ENCODE measurements around the gene TRIM8. TPM values are rescaled to one million over a fixed set of nuclear protein-coding genes. Genes with fewer than 3 reads are reported as not detected.

Gene TRIM8
- total RNA-seq, 1 experiment from 2014 or later = 37.0 TPM

GRCh38 chr10:102621443-102622325, 22.6 kb upstream of the TRIM8 start:
- Histone ChIP-seq H3K4me1 (ENCODE audit: insufficient read depth, low read length) (no peaks in the 10 kb centered on the region), H3K56ac (ENCODE audit: insufficient read length, low read depth, low read length) (no peak overlapping the region), H3K9me3 (ENCODE audit: control insufficient read depth, low read depth, low read length) (no peaks in the 10 kb centered on the region), H3K14ac (ENCODE audit: insufficient read depth, low read length) (no peak overlapping the region; the same call in 1 of the 2 replicates), H3K79me2 (ENCODE audit: insufficient read depth, low read length) (no peaks in the 10 kb centered on the region), H2BK120ac (ENCODE audit: low read depth, low read length, poor library complexity, severe bottlenecking) (no peak overlapping the region), H3K4me2 (ENCODE audit: insufficient read depth, insufficient read length, low read length) (no peak overlapping the region), H3K23me2 (ENCODE audit: insufficient read length, low read depth, low read length, poor library complexity, severe bottlenecking) (no peaks in the 10 kb centered on the region), H3K27ac (ENCODE audit: insufficient read length, low read depth, low read length) (no peak overlapping the region), H2BK12ac (ENCODE audit: insufficient read length, low read depth, low read length) (no peak overlapping the region), H3K9ac (ENCODE audit: extremely low read depth, insufficient read length, low read length) (no peak overlapping the region), H2BK20ac (ENCODE audit: low read depth, low read length, poor library complexity, severe bottlenecking) (no peak overlapping the region), H3K4ac (ENCODE audit: low read depth, low read length) (no peak overlapping the region), H3K27me3 (ENCODE audit: insufficient read depth, low read length) (no peaks in the 10 kb centered on the region), H2BK15ac (ENCODE audit: low read depth, low read length) (no peak overlapping the region), H3K23ac (ENCODE audit: insufficient read length, low read depth, low read length) (no peak overlapping the region), H4K8ac (replicated peaks; ENCODE audit: insufficient read length, low read depth, low read length) (no peak overlapping the region), H2AFZ (ENCODE audit: low read length) (no peak overlapping the region), H2BK5ac (ENCODE audit: insufficient read length, low read length) (no peak overlapping the region), H4K91ac (ENCODE audit: insufficient read length, low read depth, low read length) (no peak overlapping the region), H4K20me1 (ENCODE audit: control insufficient read depth, insufficient read depth, insufficient read length) (no peaks in the 10 kb centered on the region), H3T11ph (ENCODE audit: low read length) (no peak overlapping the region), H2AK5ac (ENCODE audit: insufficient read length, low read length) (no peak overlapping the region), H3K79me1 (ENCODE audit: insufficient read depth, low read depth, low read length, poor library complexity, severe bottlenecking) (no peaks in the 10 kb centered on the region), H3K18ac (ENCODE audit: insufficient read length, low read depth, low read length) (no peak overlapping the region), H4K5ac (ENCODE audit: insufficient read length, low read depth, low read length) (no peak overlapping the region)
- peaks cover 32 to 47% of the 10 kb centered on the region in 2 experiments for H3K4me1 Mint-ChIP-seq
- no peak overlapping the region for H3K4me3 Mint-ChIP-seq
- DNase-seq = no peak
- no peaks in the 10 kb centered on the region for H3K27me3 Mint-ChIP-seq (ENCODE audit: low read depth)
- peaks cover 3 to 8% (median 8%) of the 10 kb centered on the region in 3 experiments; a peak in 6 of 7 replicates for H3K36me3 Mint-ChIP-seq (ENCODE audit: insufficient read depth in 1 of 3, low read depth in 3 of 3)
- WGBS (ENCODE audit: extremely low coverage, insufficient read length, low lambda C conversion rate) = no CpG with 5 or more reads among the region's 13 CpGs
- peak overlapping the region; percentile 41 to 76 (median 44); a peak in 2 of 7 replicates for H3K27ac Mint-ChIP-seq
- no peak for TF ChIP-seq CTCF (conservative IDR thresholded peaks at IDR 0.05)
- no peaks in the 10 kb centered on the region for H3K9me3 Mint-ChIP-seq

Measured in H9 (cell line).